ENCODE measurements around the gene OR2T1.

GRCh38 chr1:248380854-248381253, 22.0 kb upstream of the OR2T1 start:
- TF ChIP-seq POLR2A (IDR thresholded peaks at IDR 0.05; ENCODE audit: insufficient read depth in 1 of 2, low read depth in 2 of 2, low read length in 2 of 2) (no peak), ZNF12 (CRISPR knock-in tag; IDR thresholded peaks at IDR 0.05) (no peak), ATF7 (IDR thresholded peaks at IDR 0.05) (no peak), ATF7 (CRISPR knock-in tag; IDR thresholded peaks at IDR 0.05) (no peak), POLR2AphosphoS5 (IDR thresholded peaks at IDR 0.05; ENCODE audit: low read depth, low read length) (no peak), LCORL (IDR thresholded peaks at IDR 0.05) (no peak), LCORL (CRISPR knock-in tag; IDR thresholded peaks at IDR 0.05) (no peak)
